IPS-NIHi7 (cell line): Measurements from ENCODE around the gene AGK.

Experiments
- DNase-seq: peaks from one replicate; pipeline ENCODE4 v3.0.0; 2012; ENCODE audit warnings: mixed read lengths; ENCODE audit errors: extremely low spot score

The AGK gene

DNA sequence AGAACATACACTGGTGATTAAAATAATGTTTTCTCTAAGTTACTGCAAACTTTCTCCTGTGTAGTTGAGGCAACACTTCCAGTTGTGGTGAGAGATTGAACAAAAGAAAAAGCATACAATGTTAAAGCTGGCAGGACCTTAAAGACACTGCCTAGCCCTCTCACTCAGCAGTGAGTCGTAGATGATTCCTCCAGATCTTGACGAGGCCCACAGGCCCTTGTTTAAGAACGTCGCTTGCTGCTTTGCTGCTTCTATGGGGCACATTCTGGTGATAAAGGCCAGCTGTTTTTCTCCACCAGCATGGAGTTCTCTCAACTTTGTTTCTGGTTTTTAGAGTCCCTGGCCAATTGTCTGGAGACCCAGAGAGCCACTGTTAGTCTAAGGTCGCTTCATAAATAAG is 153.5 kb downstream of the AGK start:
- no peak for DNase-seq
